ENCODE results near the gene CDC7.

- TF ChIP-seq CTCF (optimal IDR thresholded peaks at IDR 0.05 in 1 of 3, IDR thresholded peaks at IDR 0.05 in 1 of 3, conservative IDR thresholded peaks at IDR 0.05 in 1 of 3; ENCODE audit: extremely low read depth in 1 of 3, insufficient read depth in 2 of 3, low read length in 3 of 3) (no peak), EZH2 (IDR thresholded peaks at IDR 0.05; ENCODE audit: low read length) (no peak)
These were observed 15.3 kb downstream of the CDC7 start for GRCh38 chr1:91515994-91516393.
